AG04449 (cell line): Measurements from ENCODE around the gene TAF11L12.
"Not testable (repeated sequence)": the region's sequence is repeated elsewhere in the genome, so short reads cannot be mapped to it uniquely, and the experiment has no call there.

Experiments used
- CTCF ChIA-PET: fragments of 350-600 bp; formaldehyde crosslinking; extraction: SDS; loops from one replicate; lab custom pipeline; 2021; ENCODE audit warnings: antibody characterized with exemption; lab: Yijun Ruan, JAX
- POLR2A ChIA-PET: fragments of 400-600, 350-600 bp; formaldehyde crosslinking; extraction: SDS; loops from one replicate; lab custom pipeline; 2020; ENCODE audit warnings: antibody characterized with exemption, inconsistent platforms; lab: Yijun Ruan, JAX
- DNase-seq: peaks from one replicate; pipeline ENCODE4 v3.0.0-alpha.2; 2010; ENCODE audit warnings: low read depth, low spot score
- H3K4me3 ChIP-seq: 2 replicates; pipeline ENCODE4 v1.5.1; 2011; ENCODE audit warnings: low read depth, mild to moderate bottlenecking, control low read depth, low read length
- CTCF ChIP-seq: IDR thresholded peaks from one replicate; pipeline ENCODE4 v1.5.1; 2011; ENCODE audit warnings: mild to moderate bottlenecking, moderate library complexity, low read length, control low read depth, inconsistent platforms; ENCODE audit not compliant: insufficient read depth; ENCODE audit errors: missing control alignments

Gene TAF11L12

GRCh38 chr5:17620627-17621026, 10.4 kb downstream of the TAF11L12 start:
- POLR2A ChIA-PET = no interaction called here
- no peak overlapping the region for H3K4me3 ChIP-seq
- CTCF ChIA-PET = no interaction called here
- TF ChIP-seq CTCF = no peak
- DNase-seq = no peak

GRCh38 chr5:17625686-17626085, 15.5 kb downstream of the TAF11L12 start:
- TF ChIP-seq CTCF = no peak
- DNase-seq = no peak
- ChIA-PET CTCF (no interaction called here), POLR2A (no interaction called here)
- H3K4me3 ChIP-seq = no peak overlapping the region

GRCh38 chr5:17631788-17632187, 21.6 kb downstream of the TAF11L12 start, which contains the start of gene TAF11L13:
Gene TAF11L13 (plus strand): TSS chr5:17632088.
- DNase-seq, H3K4me3 ChIP-seq, CTCF ChIA-PET, POLR2A ChIA-PET: not testable (repeated sequence)

GRCh38 chr5:17634160-17634559, 24.0 kb downstream of the TAF11L12 start, which contains the start of gene TAF11L14:
Gene TAF11L14 (plus strand): TSS chr5:17634460.
- CTCF ChIA-PET = no interaction called here
- POLR2A ChIA-PET = no interaction called here
- H3K4me3 ChIP-seq = no peak within 1 kb of the TSS
- DNase-seq = no peak
- TF ChIP-seq CTCF = no peak

GRCh38 chr5:17649232-17649631, 39.0 kb downstream of the TAF11L12 start:
- CTCF ChIA-PET, DNase-seq, POLR2A ChIA-PET, H3K4me3 ChIP-seq: not testable (repeated sequence)

GRCh38 chr5:17655201-17655759, 45.1 kb downstream of the TAF11L12 start:
- CTCF ChIA-PET, POLR2A ChIA-PET, DNase-seq, H3K4me3 ChIP-seq: not testable (repeated sequence)

GRCh38 chr5:17655921-17656320, 45.7 kb downstream of the TAF11L12 start:
- ChIA-PET CTCF (no interaction called here), POLR2A (no interaction called here)
- no peak for TF ChIP-seq CTCF
- DNase-seq = no peak
- H3K4me3 ChIP-seq = no peak overlapping the region
